ENCODE data around the gene RASGRP4.

- TF ChIP-seq EP300 (IDR thresholded peaks at IDR 0.05) (no peak), CTCF (IDR thresholded peaks at IDR 0.05) (no peak)
Observed at GRCh38 chr19:38434549-38435051, 8.6 kb upstream of the RASGRP4 start.

All from tibial nerve (tissue), 4 donors.